Measurements from ENCODE around the gene SS18L1. TPM values are rescaled to one million over a fixed set of nuclear protein-coding genes. Genes with fewer than 3 reads are reported as not detected.

Gene SS18L1
- total and polyA plus RNA-seq, 8 donors, result 5.5 to 34.8 (median 9.3) TPM

DNA sequence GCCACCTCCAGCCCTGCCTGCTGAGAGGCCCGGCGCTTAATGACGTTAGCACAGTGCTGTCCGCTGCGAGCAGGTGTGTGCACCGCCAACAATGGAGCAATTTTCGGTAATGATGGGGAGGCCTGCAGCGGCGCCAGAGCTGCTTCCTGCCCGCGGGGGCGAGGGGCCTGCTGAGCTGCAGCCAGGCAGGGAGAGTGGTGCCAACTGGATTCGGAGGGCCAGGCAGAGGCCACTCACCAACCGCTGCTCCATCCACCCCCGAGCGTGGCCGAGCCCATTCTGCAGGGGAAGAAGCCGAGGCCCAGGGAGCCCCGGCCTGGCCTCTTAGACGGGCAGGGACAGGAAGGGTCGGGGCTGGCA lies 66.9 kb downstream of the SS18L1 start:
- Histone ChIP-seq H3K4me1 (no peaks in the 10 kb centered on the region), H3K9me3 (no peaks in the 10 kb centered on the region), H3K36me3 (no peaks in the 10 kb centered on the region), H3K27ac (no peak overlapping the region), H3K4me3 (no peak overlapping the region), H3K27me3 (peaks cover 0 to 65% (median 54%) of the 10 kb centered on the region in 3 donors)
- 44 to 57% (median 50%) methylated on average over 8 to 21 of the region's 21 CpGs for WGBS, 5 donors
- DNase-seq, result peak in 1 of 2 donors; percentile 39
- intact Hi-C loops (cut with DNase I; ENCODE audit: low total_unique reads), result no loop called here
- TF ChIP-seq POLR2AphosphoS5 (IDR thresholded peaks at IDR 0.05), result no peak
- no peak for TF ChIP-seq EP300 (IDR thresholded peaks at IDR 0.05)
- TF ChIP-seq, protein P1, sequence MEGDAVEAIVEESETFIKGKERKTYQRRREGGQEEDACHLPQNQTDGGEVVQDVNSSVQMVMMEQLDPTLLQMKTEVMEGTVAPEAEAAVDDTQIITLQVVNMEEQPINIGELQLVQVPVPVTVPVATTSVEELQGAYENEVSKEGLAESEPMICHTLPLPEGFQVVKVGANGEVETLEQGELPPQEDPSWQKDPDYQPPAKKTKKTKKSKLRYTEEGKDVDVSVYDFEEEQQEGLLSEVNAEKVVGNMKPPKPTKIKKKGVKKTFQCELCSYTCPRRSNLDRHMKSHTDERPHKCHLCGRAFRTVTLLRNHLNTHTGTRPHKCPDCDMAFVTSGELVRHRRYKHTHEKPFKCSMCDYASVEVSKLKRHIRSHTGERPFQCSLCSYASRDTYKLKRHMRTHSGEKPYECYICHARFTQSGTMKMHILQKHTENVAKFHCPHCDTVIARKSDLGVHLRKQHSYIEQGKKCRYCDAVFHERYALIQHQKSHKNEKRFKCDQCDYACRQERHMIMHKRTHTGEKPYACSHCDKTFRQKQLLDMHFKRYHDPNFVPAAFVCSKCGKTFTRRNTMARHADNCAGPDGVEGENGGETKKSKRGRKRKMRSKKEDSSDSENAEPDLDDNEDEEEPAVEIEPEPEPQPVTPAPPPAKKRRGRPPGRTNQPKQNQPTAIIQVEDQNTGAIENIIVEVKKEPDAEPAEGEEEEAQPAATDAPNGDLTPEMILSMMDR (IDR thresholded peaks at IDR 0.05), result no peak
- no peak for TF ChIP-seq POLR2A (IDR thresholded peaks at IDR 0.05)

DNA sequence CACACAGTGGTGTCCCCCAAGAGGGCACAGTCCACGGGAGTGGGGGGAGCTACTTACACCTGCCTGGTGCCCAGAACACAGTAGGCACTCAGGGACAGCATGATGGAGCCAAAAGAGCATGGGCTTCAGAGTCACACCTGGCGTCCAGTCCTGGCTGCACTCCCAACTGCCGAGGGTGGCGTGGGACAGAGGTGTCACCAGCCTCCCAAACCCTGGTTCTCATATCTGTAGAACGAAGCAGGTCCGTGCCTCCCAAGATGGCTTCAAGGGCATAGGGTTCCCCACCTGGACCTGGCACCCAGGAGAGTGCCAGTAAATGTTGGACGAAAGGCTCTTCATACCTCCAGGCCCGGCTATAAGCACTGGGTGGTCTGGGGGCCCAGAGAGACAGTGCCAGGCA lies 67.6 kb downstream of the SS18L1 start:
- TF ChIP-seq POLR2A (IDR thresholded peaks at IDR 0.05) (no peak), POLR2AphosphoS5 (IDR thresholded peaks at IDR 0.05) (no peak), EP300 (IDR thresholded peaks at IDR 0.05) (no peak)
- TF ChIP-seq, protein P1 (IDR thresholded peaks at IDR 0.05), result no peak
- intact Hi-C loops (cut with DNase I; ENCODE audit: low total_unique reads), result no loop called here
- no peak overlapping the region for H3K27ac ChIP-seq
- H3K9me3 ChIP-seq, result no peaks in the 10 kb centered on the region
- DNase-seq, result no peak
- H3K36me3 ChIP-seq, result no peaks in the 10 kb centered on the region
- WGBS, 5 donors, result 69 to 81% (median 79%) methylated on average over 8 of the region's 8 CpGs
- H3K27me3 ChIP-seq, result peaks cover 4 to 73% (median 61%) of the 10 kb centered on the region in 3 donors
- H3K4me3 ChIP-seq, result no peak overlapping the region
- no peaks in the 10 kb centered on the region for H3K4me1 ChIP-seq

DNA sequence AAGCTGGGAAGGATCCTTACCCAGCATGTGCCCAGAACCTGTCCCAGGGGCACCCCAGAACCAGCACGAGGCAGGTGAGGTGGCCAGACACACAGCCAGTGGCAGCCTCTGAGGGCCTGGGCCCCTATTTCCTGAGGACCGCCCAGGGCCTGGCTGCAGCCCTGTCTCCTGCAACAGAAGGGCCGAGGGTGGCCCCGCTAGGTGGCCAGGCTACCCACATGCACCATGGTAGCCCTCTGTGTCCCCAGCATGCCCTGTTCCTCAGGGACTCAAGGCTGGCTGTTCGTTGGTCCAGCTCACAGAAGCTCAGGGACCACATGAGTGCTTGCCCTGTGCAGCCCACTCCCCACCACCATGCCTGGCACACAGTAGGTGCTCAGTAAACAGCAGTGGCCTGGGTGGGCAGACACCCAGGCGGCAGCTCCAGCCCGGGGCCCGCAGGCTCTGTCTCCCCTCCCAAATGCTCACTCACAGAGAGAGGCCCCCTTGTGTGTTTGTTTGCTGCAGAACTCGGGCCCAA lies 68.3 kb downstream of the SS18L1 start:
- Histone ChIP-seq H3K4me3 (no peak overlapping the region), H3K9me3 (no peaks in the 10 kb centered on the region), H3K36me3 (no peaks in the 10 kb centered on the region), H3K27ac (no peak overlapping the region), H3K27me3 (peaks cover 10 to 79% (median 67%) of the 10 kb centered on the region in 3 donors), H3K4me1 (no peaks in the 10 kb centered on the region)
- DNase-seq, result no peak
- TF ChIP-seq EP300 (IDR thresholded peaks at IDR 0.05), result no peak
- WGBS, 5 donors, result 47 to 64% (median 56%) methylated on average over 3 to 9 of the region's 9 CpGs
- intact Hi-C loops (cut with DNase I; ENCODE audit: low total_unique reads), result no loop called here

DNA sequence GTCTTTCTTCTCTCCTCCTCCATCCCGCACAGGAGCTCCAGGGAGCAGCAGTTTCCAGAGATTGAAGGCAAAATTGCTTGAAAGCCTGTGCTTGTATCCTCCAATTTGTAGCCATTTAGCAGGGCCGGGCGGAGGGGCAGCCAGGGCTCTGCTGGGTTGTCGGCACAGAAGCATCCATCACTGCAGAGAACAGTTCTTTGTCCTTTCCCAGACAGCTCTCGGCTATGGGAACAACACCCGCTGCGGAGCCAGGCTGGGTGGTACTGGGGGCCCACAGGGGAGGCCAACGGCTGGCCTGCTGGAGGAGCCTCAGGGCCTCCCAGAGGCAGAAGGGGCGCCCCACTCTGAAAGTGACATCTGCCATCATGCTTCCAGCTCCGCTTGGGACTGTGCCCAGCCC lies 68.7 kb downstream of the SS18L1 start:
- H3K4me1 ChIP-seq, result no peaks in the 10 kb centered on the region
- H3K9me3 ChIP-seq, result no peaks in the 10 kb centered on the region
- no peak overlapping the region for H3K27ac ChIP-seq
- no peak overlapping the region for H3K4me3 ChIP-seq
- peaks cover 11 to 83% (median 72%) of the 10 kb centered on the region in 3 donors for H3K27me3 ChIP-seq
- 19 to 40% (median 31%) methylated on average over 4 to 10 of the region's 10 CpGs for WGBS, 5 donors
- H3K36me3 ChIP-seq, result no peaks in the 10 kb centered on the region
- TF ChIP-seq, protein P1 (IDR thresholded peaks at IDR 0.05), result no peak
- TF ChIP-seq POLR2AphosphoS5 (IDR thresholded peaks at IDR 0.05) (no peak), EP300 (IDR thresholded peaks at IDR 0.05) (no peak), POLR2A (IDR thresholded peaks at IDR 0.05) (no peak)
- DNase-seq, result no peak
- intact Hi-C loops (cut with DNase I; ENCODE audit: low total_unique reads), result no loop called here

DNA sequence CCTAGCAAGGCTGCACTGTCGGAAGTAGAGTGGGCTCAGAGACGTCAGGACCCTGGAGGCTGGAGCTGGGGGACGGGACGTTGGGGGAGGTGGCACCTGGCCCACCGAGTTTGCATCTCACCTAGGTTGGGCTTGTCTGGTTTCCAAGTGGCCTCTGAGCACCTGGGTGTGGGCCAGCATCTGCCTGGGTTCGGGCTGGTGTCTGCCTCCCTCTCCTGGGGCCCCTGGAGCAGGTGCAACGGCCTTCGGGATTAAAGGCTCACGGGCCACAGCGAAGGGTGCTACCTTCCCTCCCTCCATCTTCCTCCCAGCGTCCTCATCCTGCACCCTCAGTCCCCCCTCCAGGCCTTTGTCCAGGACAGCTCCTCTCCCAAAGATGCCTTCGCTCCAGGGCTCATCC lies 70.5 kb downstream of the SS18L1 start:
- H3K4me3 ChIP-seq, result no peak overlapping the region
- intact Hi-C loops (cut with DNase I; ENCODE audit: low total_unique reads), result no loop called here
- H3K9me3 ChIP-seq, result no peaks in the 10 kb centered on the region
- H3K27me3 ChIP-seq, result peaks cover 23 to 92% (median 82%) of the 10 kb centered on the region in 3 donors
- H3K4me1 ChIP-seq, result peaks cover 0 to 5% (median 3%) of the 10 kb centered on the region in 4 donors
- H3K36me3 ChIP-seq, result no peaks in the 10 kb centered on the region
- no peak for DNase-seq
- H3K27ac ChIP-seq, result no peak overlapping the region
- TF ChIP-seq POLR2A (IDR thresholded peaks at IDR 0.05) (no peak), EP300 (IDR thresholded peaks at IDR 0.05) (no peak)
- TF ChIP-seq, protein P1 (IDR thresholded peaks at IDR 0.05), result no peak
- whole genome bisulfite sequencing, 5 donors, result 37 to 45% (median 42%) methylated on average over 12 of the region's 12 CpGs
